B cell (primary cell): ENCODE measurements around the gene CCDC70. TPM values are rescaled to one million over a fixed set of nuclear protein-coding genes. Genes with fewer than 3 reads are reported as not detected.

ENCODE experiments used
- ATAC-seq: fragments of 200-7000 bp; cut with Tn5 transposase; one replicate; pipeline ENCODE4 v1.10.0; 2021; ENCODE audit warnings: low read depth, mild to moderate bottlenecking, moderate number of reproducible peaks, moderate library complexity
- CTCF ChIA-PET: fragments of 350-600 bp; sonication (Branson Sonifier 250); formaldehyde crosslinking; loops from one replicate; lab custom pipeline; 2021; ENCODE audit warnings: antibody characterized with exemption, inconsistent platforms; lab: Charles Lee
- POLR2A ChIA-PET: fragments of 350-600 bp; sonication (Branson Sonifier 250); formaldehyde crosslinking; loops from one replicate; lab custom pipeline; 2021; ENCODE audit warnings: antibody characterized with exemption; lab: Charles Lee
- DNase-seq: peaks from one replicate; pipeline ENCODE4 v3.0.0; 2013
- H2AFZ ChIP-seq: 2 replicates; pipeline ENCODE4 v1.6.1; 2012; ENCODE audit warnings: mild to moderate bottlenecking, low read depth, low read length; ENCODE audit not compliant: insufficient read depth, poor library complexity, severe bottlenecking
- H3K27ac ChIP-seq, 2 donors: 1 replicate in 1 of 2; 2 replicates in 1 of 2; pipeline ENCODE4 v1.5.1; 2012 to 2013; ENCODE audit warnings: low read length in 2 of 2, mild to moderate bottlenecking in 2 of 2, moderate library complexity in 1 of 2
- H3K27me3 ChIP-seq, 4 experiments: fragments of 200-600 bp in 1 of 4; sonication (generic) in 1 of 4; replicated peaks in 1 of 4; 1 replicate in 2 of 4; 2 replicates in 2 of 4; pipeline versions ENCODE4 v1.6.1 to v1.7.0; 2013 to 2016; ENCODE audit warnings: low read length in 3 of 4, mild to moderate bottlenecking in 2 of 4, mixed read lengths in 1 of 4, moderate library complexity in 1 of 4; ENCODE audit not compliant: insufficient read depth in 4 of 4, control insufficient read depth in 3 of 4; ENCODE audit errors: control extremely low read depth in 1 of 4
- H3K36me3 ChIP-seq, 2 experiments: replicated peaks in 1 of 2; 1 replicate in 1 of 2; 2 replicates in 1 of 2; pipeline versions ENCODE4 v1.6.1 to v1.7.1; 2013; ENCODE audit warnings: low read length in 1 of 2; ENCODE audit not compliant: insufficient read depth in 2 of 2, control insufficient read depth in 1 of 2; ENCODE audit errors: control extremely low read depth in 1 of 2, extremely low read depth in 1 of 2
- H3K4me1 ChIP-seq, 2 donors: fragments of 200-600 bp in 1 of 2; sonication (generic) in 1 of 2; 1 replicate in 1 of 2; 2 replicates in 1 of 2; pipeline versions ENCODE4 v1.5.1 to v1.6.1; 2013 to 2017; ENCODE audit warnings: low read length in 2 of 2; ENCODE audit not compliant: control insufficient read depth in 2 of 2, insufficient read depth in 2 of 2
- H3K4me2 ChIP-seq: replicated peaks from 2 replicates; pipeline ENCODE3; 2012; ENCODE audit warnings: mild to moderate bottlenecking, low read depth, low read length; ENCODE audit not compliant: poor library complexity, severe bottlenecking
- H3K4me3 ChIP-seq, 5 experiments: fragments of 200-600 bp in 1 of 5; sonication (generic) in 1 of 5; 1 replicate in 3 of 5; 2 replicates in 2 of 5; pipeline versions ENCODE4 v1.5.1 to v1.7.0; 2011 to 2016; ENCODE audit warnings: low read length in 4 of 5, mild to moderate bottlenecking in 4 of 5, low read depth in 2 of 5, control low read depth in 1 of 5, moderate library complexity in 1 of 5; ENCODE audit not compliant: insufficient read depth in 1 of 5; ENCODE audit errors: control extremely low read depth in 1 of 5, extremely low read depth in 1 of 5
- H3K79me2 ChIP-seq: fragments of 200-600 bp; sonication (generic); one replicate; pipeline ENCODE4 v1.6.0; 2016; ENCODE audit warnings: low read length; ENCODE audit not compliant: control insufficient read depth, insufficient read depth
- H3K9ac ChIP-seq: fragments of 200-600 bp; sonication (generic); 2 replicates; pipeline ENCODE4 v1.6.1; 2017; ENCODE audit warnings: mild to moderate bottlenecking, low read length, moderate library complexity
- H3K9me3 ChIP-seq, 3 donors: one replicate each; pipeline versions ENCODE4 v1.6.1 to v1.7.1; 2013; ENCODE audit warnings: low read length in 2 of 3; ENCODE audit not compliant: control insufficient read depth in 2 of 3, insufficient read depth in 1 of 3; ENCODE audit errors: control extremely low read depth in 1 of 3
- H4K20me1 ChIP-seq: 2 replicates; pipeline ENCODE4 v1.6.0; 2012; ENCODE audit warnings: mild to moderate bottlenecking, low read length; ENCODE audit not compliant: insufficient read depth, control insufficient read depth, poor library complexity, severe bottlenecking
- H3K27ac Mint-ChIP-seq: one replicate; pipeline ENCODE4 v1.8.0; 2021; ENCODE audit warnings: mixed read lengths
- H3K27me3 Mint-ChIP-seq: one replicate; pipeline ENCODE4 v1.8.0; 2021; ENCODE audit warnings: mixed read lengths
- H3K4me1 Mint-ChIP-seq: one replicate; pipeline ENCODE4 v1.8.0; 2021; ENCODE audit warnings: mixed read lengths
- H3K4me3 Mint-ChIP-seq: one replicate; pipeline ENCODE4 v1.8.0; 2021; ENCODE audit warnings: mixed read lengths
- H3K9me3 Mint-ChIP-seq: one replicate; pipeline ENCODE4 v1.8.0; 2022; ENCODE audit warnings: mixed read lengths; ENCODE audit not compliant: insufficient read depth
- EZH2 ChIP-seq: IDR thresholded peaks from 2 replicates; pipeline ENCODE4 v1.6.1; 2012; ENCODE audit warnings: borderline replicate concordance, low read depth, mild to moderate bottlenecking, moderate library complexity, low read length; ENCODE audit not compliant: insufficient read depth, poor library complexity, severe bottlenecking
- WGBS: methylation state at CpG from one replicate; pipeline ENCODE4 v1.1.5; 2013; ENCODE audit warnings: missing lambda C conversion rate; ENCODE audit not compliant: insufficient coverage; 5-methylcytosine and 5-hydroxymethylcytosine counted together
- intact Hi-C: fragments of 100-400 bp; cut with micrococcal nuclease; formaldehyde crosslinking; loops from one replicate; pipeline ENCODE4 v1.10.0; 2022
- polyA plus RNA-seq: library from polyadenylated mRNA; depleted of rRNA; stranded (reverse); fragments of >200 nt; gene quantifications from 2 replicates; pipeline ENCODE4 v1.2.3, GENCODE V29; 2012
- total RNA-seq, 2 donors: library from RNA; stranded (reverse); fragments of 120-200 nt in 1 of 2; gene quantifications; 1 replicate in 1 of 2; 2 replicates in 1 of 2; pipeline versions ENCODE4 v1.2.3 to v1.2.4, GENCODE V29; 2013 to 2022
- TF ChIP-seq, protein P1 (sequence below): fragments of 200-600 bp; IDR thresholded peaks from one replicate; pipeline ENCODE4 v1.8.0; 2022; ENCODE audit warnings: antibody characterized with exemption, mild to moderate bottlenecking

Gene CCDC70
- total and polyA plus RNA-seq, 2 donors (not counting 1 experiment from before 2014, with no cell fraction given) = not detected

DNA sequence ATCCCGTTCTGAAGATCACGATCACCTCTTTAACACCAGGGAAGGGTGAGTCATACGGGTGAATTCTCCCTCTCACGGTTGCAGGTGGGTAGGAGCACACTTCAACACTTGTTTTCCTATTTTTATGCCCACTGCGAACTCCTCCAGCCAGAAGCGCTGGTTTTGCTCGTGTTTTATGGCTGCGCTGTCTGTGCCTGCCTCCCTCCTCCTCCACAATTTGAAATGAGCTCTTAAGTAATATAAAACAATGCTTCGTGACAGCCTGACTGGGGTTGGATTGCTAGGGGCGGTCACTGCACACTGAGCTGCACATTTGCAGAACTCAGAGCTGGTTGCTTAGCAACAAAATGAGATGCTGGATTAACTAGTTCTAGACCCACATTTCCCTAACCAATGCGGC is 12.9 kb downstream of the CCDC70 start:
- Histone ChIP-seq H3K9me3 (no peaks in the 10 kb centered on the region), H3K79me2 (no peaks in the 10 kb centered on the region), H3K4me1 (no peaks in the 10 kb centered on the region), H3K9ac (no peak overlapping the region), H3K4me2 (no peak overlapping the region), H2AFZ (no peak overlapping the region), H3K27me3 (peaks cover 0 to 2% (median 0%) of the 10 kb centered on the region in 4 experiments), H3K4me3 (no peak overlapping the region), H3K36me3 (no peaks in the 10 kb centered on the region), H3K27ac (no peak overlapping the region), H4K20me1 (no peaks in the 10 kb centered on the region)
- DNase-seq (no peak), ATAC-seq (no peak)
- 97% methylated on average over 10 of the region's 11 CpGs for WGBS
- TF ChIP-seq, protein P1, sequence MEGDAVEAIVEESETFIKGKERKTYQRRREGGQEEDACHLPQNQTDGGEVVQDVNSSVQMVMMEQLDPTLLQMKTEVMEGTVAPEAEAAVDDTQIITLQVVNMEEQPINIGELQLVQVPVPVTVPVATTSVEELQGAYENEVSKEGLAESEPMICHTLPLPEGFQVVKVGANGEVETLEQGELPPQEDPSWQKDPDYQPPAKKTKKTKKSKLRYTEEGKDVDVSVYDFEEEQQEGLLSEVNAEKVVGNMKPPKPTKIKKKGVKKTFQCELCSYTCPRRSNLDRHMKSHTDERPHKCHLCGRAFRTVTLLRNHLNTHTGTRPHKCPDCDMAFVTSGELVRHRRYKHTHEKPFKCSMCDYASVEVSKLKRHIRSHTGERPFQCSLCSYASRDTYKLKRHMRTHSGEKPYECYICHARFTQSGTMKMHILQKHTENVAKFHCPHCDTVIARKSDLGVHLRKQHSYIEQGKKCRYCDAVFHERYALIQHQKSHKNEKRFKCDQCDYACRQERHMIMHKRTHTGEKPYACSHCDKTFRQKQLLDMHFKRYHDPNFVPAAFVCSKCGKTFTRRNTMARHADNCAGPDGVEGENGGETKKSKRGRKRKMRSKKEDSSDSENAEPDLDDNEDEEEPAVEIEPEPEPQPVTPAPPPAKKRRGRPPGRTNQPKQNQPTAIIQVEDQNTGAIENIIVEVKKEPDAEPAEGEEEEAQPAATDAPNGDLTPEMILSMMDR = no peak
- no peak for TF ChIP-seq EZH2
- H3K27ac Mint-ChIP-seq = no peak overlapping the region
- ChIA-PET CTCF (interaction anchor here (0.6 kb wide), 1 partner anchor 60 kb away, joined by 3 read pairs; no protein-coding TSS in a partner anchor), POLR2A (no interaction called here)
- H3K9me3 Mint-ChIP-seq = no peaks in the 10 kb centered on the region
- intact Hi-C loops = no loop called here
- H3K4me3 Mint-ChIP-seq = no peak overlapping the region
- peaks cover 11% of the 10 kb centered on the region for H3K27me3 Mint-ChIP-seq
- H3K4me1 Mint-ChIP-seq = no peaks in the 10 kb centered on the region

DNA sequence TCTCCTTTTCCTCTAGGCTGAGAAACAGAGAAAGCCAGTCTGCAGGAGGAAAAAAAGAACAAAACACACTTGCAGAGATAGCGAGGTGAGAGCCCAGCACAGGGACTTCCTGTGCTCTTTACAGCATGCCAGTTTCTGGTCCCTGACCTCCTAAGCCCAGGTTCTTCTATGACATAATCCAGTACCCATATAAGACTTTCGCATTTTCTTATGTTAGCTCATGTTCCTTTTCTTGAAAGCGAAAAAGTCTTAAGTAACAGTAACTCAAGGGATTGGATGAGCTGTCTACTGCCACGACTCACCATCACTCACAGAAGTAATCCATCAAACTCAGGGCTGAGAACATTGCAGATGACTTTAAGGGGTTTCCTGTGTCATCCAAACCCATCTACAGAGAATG is 17.4 kb downstream of the CCDC70 start:
- TF ChIP-seq, protein P1 = no peak
- no peak for TF ChIP-seq EZH2
- peaks cover 16% of the 10 kb centered on the region for H3K27me3 Mint-ChIP-seq
- H3K4me1 Mint-ChIP-seq = no peaks in the 10 kb centered on the region
- CTCF ChIA-PET = no interaction called here
- H3K27ac ChIP-seq = no peak overlapping the region
- intact Hi-C loops = no loop called here
- no peaks in the 10 kb centered on the region for H3K9me3 Mint-ChIP-seq
- no peaks in the 10 kb centered on the region for H4K20me1 ChIP-seq
- H3K36me3 ChIP-seq = no peaks in the 10 kb centered on the region
- DNase-seq (no peak), ATAC-seq (no peak)
- POLR2A ChIA-PET = no interaction called here
- H3K79me2 ChIP-seq = no peaks in the 10 kb centered on the region
- no peaks in the 10 kb centered on the region for H3K4me1 ChIP-seq
- H2AFZ ChIP-seq = no peak overlapping the region
- H3K4me3 ChIP-seq = no peak overlapping the region
- no peak overlapping the region for H3K4me3 Mint-ChIP-seq
- peaks cover 0 to 15% (median 12%) of the 10 kb centered on the region in 3 donors for H3K9me3 ChIP-seq
- no peak overlapping the region for H3K4me2 ChIP-seq
- H3K27ac Mint-ChIP-seq = no peak overlapping the region
- peaks cover 0 to 2% (median 0%) of the 10 kb centered on the region in 4 experiments for H3K27me3 ChIP-seq
- 61% methylated on average over 3 of the region's 4 CpGs for WGBS
- no peak overlapping the region for H3K9ac ChIP-seq
